Pulmonary artery endothelial cell (primary cell): Measurements from ENCODE around the gene ANKRD34A. TPM values are rescaled to one million over a fixed set of nuclear protein-coding genes. Genes with fewer than 3 reads are reported as not detected.

Experiments used
- DNase-seq: peaks from one replicate; pipeline ENCODE4 v3.0.0-alpha.2; 2011; ENCODE audit warnings: low read depth, low spot score
- total RNA-seq: library from RNA; depleted of rRNA; stranded (reverse); fragments of >200 nt; gene quantifications from 2 replicates; pipeline ENCODE4 v1.2.3, GENCODE V29; 2014

The ANKRD34A gene
- total RNA-seq, 1 donor from 2014 or later = 0.20 TPM

DNA sequence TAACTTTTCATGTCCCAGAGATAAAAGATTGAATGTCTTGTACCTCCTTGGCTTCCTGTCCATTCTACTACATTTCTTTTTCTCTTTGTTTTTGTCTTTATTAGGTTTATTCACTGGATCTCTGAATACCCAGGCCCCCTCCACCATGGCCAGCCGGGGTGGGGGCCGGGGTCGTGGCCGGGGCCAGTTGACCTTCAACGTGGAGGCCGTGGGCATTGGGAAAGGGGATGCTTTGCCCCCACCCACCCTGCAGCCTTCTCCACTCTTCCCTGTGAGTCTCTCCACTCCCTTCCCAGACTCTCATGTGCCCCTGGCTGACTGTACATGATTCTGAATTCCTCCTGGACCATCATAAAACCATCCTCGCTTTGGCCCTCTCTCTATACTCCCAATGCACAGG lies 10.3 kb upstream of the ANKRD34A start:
- no peak for DNase-seq

DNA sequence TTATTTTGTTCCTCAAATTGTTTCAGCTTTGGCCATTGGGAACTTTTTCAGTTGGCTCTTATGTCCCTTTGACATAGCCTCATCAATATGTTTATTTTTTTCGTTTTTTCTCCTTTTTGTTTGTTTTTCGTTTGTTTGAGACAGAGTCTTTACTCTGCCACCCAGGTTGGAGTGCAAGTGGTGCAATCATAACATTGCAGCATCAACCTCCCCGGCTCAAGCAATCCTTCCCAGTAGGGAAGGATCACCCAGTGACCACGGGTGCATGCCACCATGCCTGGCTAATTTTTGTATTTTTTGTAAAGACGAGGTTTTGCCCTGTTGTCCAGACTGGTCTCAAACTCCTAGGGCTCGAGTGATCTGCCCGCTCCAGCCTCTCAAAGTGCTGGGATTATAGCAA lies 8.2 kb upstream of the ANKRD34A start:
- no peak for DNase-seq

DNA sequence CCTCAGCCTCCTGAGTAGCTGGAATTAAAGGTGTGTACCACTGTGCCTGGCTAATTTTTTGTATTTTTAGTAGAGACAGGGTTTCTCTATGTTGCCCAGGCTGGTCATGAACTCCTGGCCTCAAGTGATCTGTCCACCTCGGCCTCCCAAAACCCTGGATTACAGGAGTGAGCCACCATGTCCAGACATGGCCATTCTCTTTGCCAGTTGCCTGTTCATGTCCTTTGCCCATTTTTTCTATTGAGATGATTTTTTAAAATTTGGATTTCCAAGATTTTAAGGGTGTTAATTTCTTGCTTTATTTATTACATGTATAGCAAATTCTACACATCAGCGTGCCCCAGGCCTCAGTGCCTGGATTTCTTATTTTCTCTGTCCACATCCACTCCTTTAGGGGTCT lies 2.9 kb upstream of the ANKRD34A start:
- DNase-seq = no peak

DNA sequence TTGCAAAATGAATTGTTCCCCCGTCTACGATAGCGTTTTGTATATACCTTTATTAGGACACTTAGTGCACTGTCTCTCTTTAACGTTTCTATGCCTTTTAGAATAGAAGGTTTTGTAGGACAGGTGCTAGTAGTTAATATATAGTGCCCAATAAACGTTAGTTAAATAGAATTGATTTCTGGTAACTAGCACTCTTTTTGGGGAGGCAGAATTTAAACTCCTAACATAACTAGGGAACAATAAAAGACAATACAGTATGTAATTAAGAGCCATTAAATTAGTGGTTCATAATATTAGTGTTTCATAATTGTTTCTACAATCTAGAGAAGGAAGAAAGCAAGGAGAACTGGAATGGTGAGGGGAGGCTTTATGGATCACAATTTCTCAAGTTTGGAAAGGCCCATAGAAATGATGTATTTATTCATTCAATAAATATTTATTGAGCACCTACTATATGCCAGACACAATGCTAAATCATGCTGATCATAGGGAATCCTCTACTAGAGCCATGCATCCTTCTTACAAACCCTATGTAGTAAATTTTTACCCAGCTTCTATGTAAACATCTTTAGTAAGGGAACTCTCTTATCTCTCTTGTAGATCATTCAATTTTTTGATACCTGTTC lies 857 bp upstream of the ANKRD34A start:
- DNase-seq = no peak

DNA sequence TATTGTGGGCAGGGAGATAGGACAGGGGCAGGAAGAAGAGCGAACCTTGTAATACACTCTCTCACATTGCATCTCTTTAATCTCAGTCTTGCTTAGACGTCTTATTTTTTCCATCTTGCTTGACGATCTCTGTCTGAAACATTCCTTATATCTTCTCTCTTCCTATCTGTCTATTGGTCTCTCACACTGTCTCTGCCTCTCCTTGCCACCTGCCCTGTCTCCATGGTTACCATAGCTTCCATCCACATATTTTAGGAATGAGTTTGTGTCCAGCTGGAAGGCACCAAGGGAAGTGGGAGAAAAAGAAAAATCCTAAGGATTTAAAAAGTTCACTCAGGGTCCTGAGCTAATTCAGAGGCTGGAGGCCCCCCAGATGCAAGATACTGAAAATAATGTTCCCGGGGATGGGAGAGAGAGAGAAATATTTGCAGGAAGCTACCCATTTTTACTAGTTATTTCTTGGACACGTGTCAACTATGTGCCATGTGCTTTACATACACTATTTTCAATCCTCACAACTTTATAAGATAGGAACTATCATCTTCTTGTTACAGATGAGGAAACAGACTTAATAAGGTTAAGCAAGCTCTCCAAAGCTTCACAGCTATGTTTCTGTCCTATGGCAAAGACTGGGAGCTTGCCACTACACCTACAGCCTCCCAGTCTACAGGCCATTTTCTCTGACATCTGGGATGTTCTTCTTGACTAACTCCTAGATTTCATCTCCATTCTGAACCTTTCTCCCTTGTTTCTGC lies 933 bp downstream of the ANKRD34A start:
- DNase-seq = no peak

DNA sequence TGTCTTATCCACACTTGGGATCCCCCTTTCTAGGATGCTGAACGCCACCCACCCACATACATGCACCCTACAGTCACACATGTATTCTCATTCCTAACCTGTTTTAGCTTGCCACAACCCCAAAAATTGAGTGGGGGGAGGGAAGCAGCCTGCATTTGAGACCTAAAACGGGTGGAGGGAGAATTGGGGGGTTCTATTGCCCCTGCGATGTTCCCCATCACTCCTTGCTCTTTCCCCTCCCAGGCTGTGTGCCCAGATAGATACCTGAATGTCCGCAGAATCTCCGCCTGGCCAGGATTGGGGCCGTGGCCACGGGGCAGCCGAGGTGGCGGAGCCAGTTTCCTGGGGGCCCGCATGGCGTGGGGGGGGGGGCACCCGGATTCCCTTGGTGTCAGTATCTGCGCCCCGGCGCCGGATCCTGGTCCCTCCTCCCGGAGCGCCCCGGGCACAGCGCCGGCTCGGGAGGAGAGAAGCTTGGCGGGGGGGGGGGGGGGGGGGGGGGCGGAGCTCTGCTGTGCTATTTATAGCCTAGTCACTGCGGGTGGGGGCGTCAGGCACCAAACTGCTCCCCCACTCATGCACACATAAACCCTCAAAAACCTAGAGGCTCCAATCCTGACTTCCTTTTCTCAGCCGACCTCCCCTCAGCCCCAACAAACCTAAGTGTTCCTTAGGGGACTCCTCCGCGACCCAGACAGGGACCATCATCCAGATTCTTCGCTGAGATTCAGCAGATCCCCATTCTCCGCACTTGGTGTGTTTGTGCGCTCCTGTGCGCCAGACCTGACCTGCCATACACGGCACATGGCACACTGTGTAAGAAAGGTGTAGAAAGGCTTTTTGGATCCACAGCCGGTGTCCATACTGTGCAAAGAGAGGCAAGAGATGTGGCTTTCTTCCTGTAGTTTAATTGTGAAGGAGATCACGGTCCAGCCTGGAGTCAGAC lies 1.9 kb downstream of the ANKRD34A start:
- no peak for DNase-seq

DNA sequence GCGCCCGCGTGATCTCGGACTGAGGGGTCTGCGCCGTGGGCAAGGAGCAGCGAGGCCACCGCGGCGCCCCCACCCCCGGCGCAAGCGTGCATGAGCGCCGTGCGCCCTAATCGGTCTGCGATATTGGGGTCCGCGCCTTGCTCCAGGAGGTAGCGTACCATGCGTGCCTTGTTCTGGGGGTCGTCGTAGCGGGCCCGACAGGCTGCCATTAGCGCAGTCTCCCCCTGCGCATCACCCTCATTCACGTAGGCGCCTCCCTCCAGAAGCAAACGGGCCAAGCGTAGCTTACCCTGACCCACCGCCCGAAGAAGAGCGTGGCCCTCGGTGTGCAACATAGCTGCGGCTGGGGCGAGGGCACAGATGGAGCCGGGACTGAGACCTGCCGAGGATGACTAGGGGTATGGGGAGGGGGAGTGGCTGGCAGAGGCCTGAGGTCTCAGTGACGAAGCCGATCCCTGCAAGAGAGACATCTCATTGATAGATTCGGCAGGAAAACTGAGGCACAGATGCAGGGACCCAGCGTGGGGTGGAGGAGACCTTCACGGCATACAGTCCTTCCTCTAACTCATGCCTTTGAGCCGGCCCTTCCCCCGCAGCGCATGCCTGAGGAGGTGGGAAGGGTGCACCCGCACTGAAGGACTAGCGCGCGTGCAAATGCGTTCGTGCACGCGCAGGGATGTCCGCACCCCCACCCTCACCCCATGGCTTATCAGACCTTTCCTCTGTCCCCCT lies 2.8 kb downstream of the ANKRD34A start:
- DNase-seq = no peak

DNA sequence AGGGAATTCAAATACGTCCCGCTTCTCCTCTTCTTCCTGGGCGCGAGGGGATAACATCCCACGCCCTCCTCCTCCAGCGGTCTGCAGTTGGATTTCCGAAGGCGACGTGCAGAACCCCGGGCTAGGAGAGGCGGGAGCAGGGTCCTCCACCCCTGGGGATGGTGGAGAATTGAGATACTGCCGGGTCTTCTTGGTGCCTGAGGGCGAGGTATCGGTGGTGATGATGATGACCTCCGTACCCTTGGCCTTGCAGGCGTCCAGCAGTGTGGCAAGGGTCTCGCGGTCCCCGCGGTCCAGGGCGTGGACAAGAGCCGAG lies 3.3 kb downstream of the ANKRD34A start:
- no peak for DNase-seq

DNA sequence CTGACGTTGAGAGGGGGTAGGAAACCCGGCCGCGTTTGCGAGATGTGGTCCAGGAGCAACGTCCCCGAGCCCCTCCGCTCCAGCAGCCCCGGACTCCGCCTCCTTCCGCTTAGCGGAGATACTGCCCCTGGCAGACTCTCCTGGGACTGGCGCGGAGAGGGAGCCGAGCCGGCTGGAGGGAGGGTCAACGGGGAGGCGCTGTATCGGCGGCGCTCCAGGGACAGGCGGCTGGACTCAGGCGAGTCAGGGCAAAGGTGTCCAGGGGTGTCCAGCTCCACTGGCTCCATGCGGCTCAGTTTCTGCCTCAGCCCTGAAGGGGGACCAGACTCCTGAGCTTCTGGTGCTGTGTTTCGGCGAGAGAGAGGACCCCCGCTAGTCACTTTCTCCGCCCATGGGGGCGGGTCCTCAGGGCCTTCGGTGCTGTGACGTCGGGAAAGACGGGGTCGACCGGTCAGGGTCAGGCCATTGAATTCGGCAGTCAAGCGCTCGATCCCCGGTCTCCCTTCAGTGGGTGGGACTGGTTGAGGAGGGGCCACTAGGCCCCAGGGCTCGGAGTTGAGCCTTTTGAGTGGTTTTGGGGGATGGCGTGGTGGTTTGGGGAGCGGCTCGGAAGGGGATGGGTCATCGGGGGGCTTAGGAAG lies 3.8 kb downstream of the ANKRD34A start:
- DNase-seq = no peak

DNA sequence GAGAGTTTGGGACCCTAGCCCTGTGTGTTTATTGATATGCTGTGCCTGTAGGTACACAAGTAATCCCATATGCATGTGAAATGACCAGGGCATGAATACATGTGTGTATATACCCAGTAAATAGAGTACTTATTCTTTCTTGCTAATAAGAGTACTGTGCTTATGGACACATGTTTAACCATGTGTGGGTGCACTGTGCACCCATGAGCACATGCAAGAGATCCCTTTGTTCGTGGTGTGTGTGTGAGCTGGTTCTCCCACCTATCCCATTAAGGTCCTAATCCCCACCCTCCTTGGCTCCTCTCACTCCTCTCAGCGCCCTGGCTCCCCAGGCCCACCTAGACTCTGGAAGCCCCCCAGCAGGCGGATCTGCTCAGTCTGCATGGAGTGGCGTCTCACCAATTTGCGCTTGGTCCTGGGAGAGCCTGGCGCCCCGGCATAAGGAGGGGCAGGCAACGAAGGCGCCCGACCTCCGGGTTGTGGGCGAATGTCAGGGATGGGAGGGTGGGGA lies 4.4 kb downstream of the ANKRD34A start:
- no peak for DNase-seq

DNA sequence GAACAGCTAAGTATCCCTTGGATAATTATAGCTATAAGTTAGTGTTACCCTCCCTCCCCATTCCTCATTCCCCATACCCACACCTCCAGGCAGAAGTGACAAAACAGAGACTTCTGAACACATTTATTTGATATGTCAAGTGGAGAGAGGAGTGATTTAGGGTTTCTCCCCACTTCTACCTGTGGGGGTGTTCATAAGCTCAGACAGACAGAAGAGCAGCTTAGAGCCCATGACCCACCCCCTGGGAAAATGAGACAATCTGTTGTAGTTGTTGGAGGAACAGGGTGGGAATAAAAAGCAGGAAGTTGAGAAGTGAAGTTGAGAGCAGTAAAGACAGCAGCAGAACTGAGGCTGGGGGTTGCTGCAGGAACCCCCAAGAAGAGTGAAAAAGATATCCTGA lies 5.0 kb downstream of the ANKRD34A start:
- no peak for DNase-seq

DNA sequence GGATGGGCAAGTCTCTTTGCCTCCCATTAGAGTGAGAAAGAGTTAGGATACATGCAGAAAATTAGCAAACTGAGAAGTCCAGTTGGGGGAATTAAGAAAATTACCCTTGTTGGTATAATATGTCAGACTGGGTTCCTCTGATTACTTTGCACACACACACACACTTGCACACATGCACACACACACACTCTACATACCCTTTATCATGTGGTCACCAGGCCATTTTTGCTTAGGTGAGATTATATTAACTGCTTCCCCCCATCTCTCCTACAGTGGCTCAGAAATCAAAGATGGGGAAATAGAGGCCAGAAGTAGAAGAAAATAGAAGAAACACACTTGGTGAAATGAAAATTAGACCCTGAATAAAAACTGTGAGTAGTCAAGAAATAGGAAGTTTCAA lies 5.6 kb downstream of the ANKRD34A start:
- no peak for DNase-seq

DNA sequence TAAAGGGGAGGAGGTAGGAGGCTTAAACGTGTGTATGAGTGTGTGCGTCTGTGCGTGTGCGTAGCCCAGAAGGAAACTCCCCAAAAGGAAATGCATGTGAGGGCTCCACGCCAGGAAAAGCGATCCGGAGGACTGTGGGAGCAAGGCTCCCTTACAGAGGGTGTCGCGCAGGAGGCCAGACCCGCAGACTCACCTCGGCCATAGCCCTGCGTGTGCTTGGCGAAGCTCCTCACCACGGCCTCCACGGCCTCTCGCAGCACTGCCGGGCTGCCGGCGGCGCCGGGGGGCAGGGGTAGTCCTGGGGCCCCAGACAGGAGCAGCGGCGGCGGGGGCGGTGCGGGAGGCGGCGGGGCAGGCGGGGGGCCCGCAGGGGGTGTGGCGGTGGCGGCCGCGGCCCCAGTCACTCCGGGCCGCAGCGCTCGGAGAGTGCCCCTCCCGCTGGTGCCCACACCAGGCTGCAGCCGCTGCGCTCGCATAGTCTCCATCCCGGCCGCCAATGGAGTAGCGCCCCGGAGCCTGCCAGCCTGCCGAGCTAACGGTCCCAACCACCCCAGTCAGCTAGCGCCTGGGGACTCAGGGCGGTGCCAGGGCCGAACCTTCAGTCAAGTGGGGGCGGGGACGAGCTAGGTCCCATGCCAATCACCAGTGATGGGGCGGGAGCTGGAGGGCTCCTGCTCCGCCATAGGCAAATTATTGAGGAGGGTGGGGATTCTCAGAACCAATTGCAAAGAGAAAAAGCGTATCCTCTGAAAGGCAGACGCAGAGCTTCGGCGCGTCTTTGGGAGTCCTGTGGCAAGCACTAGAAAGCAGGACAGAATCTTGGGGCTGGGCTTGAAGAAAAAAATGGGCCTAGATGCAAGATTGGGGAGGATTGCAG lies 6.7 kb downstream of the ANKRD34A start, which contains the start of gene LIX1L:
LIX1L (minus strand) TSS at position 575 of the 877 bp plus-strand sequence; CDS start at position 485, 90 bp downstream.
- DNase-seq = peak; percentile 90

DNA sequence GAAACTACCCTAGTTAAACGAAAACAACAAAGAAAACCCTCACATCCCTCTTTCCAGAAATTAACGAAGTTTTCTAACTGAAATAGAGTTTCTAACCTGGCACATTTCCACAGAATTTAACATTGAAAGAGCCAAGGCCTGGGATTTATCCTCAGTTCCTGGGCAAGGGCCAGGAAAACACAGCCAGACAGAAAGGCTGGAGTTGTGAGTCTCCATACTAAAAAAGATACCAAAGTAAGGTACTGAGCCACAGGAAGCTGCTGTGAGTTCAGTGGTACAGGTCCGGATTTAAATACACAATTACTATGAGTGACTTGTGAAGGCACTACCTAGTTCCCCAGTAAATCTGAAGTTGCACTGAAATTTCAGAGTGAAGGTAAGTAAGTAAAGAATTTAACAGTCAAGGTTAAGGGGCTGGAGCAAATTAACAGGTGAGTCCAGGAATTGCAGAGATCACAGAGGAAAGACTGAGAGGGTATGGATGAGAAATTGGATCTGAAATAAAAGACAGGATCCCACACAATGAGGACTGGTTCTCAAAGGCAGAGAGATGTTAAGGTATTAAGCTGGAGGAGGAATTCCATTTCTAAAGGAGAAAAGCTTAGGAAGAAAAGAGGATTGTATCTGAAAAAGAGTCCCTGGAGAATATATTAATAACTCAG lies 7.5 kb downstream of the ANKRD34A start:
- no peak for DNase-seq

DNA sequence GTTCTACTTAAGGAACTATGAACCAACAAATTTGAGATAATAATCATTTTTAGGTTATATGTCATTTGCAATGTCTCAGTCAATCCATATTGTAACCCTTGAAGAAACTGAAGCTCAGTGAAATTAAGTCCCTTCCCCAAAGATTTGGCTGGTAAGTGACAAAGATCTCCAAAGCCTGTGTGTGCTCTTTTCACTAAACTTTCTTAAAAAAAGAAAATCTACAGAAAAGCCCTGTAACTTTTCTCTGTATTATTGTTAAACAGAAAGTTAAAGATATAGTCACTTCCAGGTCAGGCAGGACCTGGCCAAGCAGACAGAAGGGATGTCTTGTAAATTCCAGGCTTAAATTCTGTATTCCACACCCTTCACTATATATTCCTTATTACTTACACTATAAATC lies 8.0 kb downstream of the ANKRD34A start:
- no peak for DNase-seq

DNA sequence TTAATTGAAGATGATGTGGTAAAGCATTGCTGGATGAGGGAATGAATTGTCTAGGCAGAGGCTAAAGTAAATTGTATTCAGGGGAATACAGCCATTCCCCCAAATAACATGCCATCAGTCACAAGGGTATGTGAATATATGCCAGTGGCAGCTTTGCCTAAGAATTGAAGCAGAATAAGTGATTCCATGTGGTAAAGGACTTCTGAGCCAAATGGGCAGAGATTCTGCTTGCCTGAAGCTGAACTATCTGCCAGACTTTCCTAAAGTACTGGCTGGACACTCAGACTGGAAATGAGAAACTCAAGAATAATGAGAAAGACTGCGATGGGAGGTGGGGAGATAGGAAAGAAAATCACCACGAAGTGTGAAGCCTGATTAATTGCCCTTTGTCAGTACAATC lies 8.9 kb downstream of the ANKRD34A start:
- DNase-seq = no peak

DNA sequence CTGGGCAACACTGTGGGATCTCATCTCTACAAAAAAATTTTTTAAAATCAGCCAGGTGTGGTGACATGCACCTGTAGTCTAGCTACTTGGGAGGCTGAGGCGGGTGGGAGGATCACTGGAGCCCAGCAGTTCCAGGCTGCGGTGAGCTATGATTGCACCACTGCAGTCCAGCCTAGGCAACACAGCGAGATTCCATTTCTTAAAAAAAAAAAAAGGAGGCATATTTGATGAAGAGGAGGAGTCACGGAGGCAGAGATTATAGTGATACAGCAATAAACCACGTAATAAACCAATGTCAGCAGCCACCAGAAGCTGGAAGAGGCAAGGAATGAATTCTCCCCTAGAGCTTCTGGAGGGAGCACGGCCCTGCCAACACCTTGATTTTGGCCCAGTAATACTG lies 10.5 kb downstream of the ANKRD34A start:
- no peak for DNase-seq

DNA sequence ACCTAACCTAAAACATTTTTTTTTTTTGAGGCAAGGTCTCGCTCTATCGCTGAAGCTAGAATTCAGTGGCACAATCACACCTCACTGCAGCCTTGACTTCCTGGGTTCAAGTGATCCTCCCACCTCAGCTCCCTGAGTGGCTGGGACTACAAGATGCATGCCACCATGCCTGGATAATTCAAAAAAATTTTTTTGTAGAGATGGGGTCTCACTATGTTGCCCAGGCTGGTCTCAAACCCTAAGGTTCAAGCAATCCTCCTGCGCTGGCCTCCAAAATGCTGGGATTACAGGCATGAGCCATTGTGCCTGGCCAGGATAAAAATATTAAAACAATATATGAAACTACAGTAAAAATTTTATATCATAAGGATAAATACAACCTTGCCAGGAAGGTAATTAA lies 11.5 kb downstream of the ANKRD34A start:
- no peak for DNase-seq

DNA sequence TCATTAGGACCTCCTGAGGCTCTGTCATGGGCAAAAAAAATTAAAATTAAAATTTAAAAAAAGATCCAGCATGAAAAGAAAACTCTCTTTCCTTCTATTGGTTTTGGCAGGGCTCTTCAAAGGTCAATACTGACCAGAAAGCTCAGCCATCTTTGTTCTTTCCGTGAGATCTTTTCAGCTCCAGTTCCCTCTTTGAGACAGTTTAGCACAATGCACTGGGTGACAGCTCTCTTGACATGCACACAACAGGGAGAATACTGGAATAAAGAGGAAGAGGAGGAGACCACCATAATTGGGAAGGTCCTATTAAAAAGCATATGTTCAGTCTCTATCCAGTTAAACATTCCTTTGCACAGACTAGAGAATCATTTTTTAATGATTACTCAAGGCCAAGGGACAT lies 12.8 kb downstream of the ANKRD34A start:
- DNase-seq = no peak
